ENCODE data around the gene NADSYN1.

DNA sequence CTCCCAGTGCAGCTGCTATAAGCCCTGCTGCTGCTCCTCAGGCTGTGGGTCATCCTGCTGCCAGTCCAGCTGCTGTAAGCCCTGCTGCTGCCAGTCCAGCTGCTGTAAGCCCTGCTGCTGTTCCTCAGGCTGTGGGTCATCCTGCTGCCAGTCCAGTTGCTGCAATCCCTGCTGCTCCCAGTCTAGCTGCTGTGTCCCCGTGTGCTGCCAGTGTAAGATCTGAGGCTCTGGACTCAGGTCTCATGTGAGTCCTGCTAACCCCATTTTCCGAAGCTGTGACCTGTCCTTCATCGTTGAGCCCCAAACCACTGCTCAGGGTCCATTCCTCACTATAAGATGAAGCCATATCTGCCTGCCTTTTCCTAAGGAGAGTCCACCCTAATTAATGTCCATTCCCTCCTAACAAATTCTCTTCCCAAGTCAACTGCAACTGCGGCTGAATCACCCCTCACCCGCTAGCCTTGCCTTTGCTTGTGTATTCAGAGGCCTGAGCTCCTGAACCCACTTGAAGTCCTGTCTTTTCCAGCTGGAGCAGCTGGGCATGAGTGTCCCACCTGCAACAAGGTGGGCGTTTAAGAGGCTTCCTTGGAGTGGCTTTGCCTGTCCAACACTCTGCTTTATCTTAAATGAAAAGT lies 74.7 kb downstream of the NADSYN1 start:
- TF ChIP-seq, protein P1, sequence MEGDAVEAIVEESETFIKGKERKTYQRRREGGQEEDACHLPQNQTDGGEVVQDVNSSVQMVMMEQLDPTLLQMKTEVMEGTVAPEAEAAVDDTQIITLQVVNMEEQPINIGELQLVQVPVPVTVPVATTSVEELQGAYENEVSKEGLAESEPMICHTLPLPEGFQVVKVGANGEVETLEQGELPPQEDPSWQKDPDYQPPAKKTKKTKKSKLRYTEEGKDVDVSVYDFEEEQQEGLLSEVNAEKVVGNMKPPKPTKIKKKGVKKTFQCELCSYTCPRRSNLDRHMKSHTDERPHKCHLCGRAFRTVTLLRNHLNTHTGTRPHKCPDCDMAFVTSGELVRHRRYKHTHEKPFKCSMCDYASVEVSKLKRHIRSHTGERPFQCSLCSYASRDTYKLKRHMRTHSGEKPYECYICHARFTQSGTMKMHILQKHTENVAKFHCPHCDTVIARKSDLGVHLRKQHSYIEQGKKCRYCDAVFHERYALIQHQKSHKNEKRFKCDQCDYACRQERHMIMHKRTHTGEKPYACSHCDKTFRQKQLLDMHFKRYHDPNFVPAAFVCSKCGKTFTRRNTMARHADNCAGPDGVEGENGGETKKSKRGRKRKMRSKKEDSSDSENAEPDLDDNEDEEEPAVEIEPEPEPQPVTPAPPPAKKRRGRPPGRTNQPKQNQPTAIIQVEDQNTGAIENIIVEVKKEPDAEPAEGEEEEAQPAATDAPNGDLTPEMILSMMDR (IDR thresholded peaks at IDR 0.05; ENCODE audit: low read depth, low read length) = no peak
- no peak for TF ChIP-seq EZH2phosphoT487 (IDR thresholded peaks at IDR 0.05; ENCODE audit: low read depth)
